Measurements from ENCODE around the gene WNT7A.

WNT7A gene

GRCh38 chr3:13770170-13771169 is 109.4 kb downstream of the WNT7A start:
- Histone ChIP-seq H3K9me3 (ENCODE audit: control insufficient read depth in 5 of 5, low read length in 5 of 5) (peaks cover 0 to 8% (median 2%) of the 10 kb centered on the region in 5 donors), H3K9ac (ENCODE audit: low read length in 5 of 5) (no peak overlapping the region), H3K36me3 (ENCODE audit: control insufficient read depth in 5 of 5, insufficient read depth in 5 of 5, low read length in 5 of 5) (no peaks in the 10 kb centered on the region), H3K27me3 (ENCODE audit: control insufficient read depth in 5 of 5, insufficient read depth in 4 of 5, low read length in 5 of 5) (peaks cover 0 to 15% (median 12%) of the 10 kb centered on the region in 5 donors), H3K27ac (ENCODE audit: low read depth, low read length) (no peak overlapping the region), H3K4me1 (ENCODE audit: control insufficient read depth in 5 of 5, insufficient read depth in 5 of 5, low read length in 5 of 5) (no peaks in the 10 kb centered on the region), H3K4me3 (ENCODE audit: low read depth in 1 of 5, low read length in 5 of 5) (no peak overlapping the region)

DNA sequence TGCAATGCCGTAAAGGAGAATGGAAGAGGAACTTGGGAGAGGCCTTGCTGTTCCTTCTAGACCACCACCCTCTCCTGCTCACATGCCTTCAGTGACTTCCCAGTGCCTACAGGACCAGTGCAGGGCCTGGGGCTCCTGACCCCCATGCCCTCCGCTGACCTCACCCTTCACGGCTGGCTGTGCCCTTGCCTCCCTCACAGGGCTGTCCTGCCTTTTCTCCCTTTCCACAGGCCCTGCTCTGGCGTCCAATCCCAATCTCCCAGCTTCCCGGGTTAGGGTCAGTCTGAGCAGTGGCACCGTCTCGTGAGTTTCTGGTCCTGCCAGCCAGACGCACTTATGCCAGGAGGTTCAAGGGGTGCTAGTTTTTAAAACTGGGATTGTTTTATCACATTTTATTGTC is 110.4 kb downstream of the WNT7A start:
- no peaks in the 10 kb centered on the region for H3K36me3 ChIP-seq (ENCODE audit: control insufficient read depth in 5 of 5, insufficient read depth in 5 of 5, low read length in 5 of 5)
- H3K27ac ChIP-seq (ENCODE audit: low read depth, low read length), result no peak overlapping the region
- peaks cover 0 to 15% (median 10%) of the 10 kb centered on the region in 5 donors for H3K27me3 ChIP-seq (ENCODE audit: control insufficient read depth in 5 of 5, insufficient read depth in 4 of 5, low read length in 5 of 5)
- peaks cover 0 to 8% (median 2%) of the 10 kb centered on the region in 5 donors for H3K9me3 ChIP-seq (ENCODE audit: control insufficient read depth in 5 of 5, low read length in 5 of 5)
- H3K4me3 ChIP-seq (ENCODE audit: low read depth in 1 of 5, low read length in 5 of 5), result no peak overlapping the region
- H3K4me1 ChIP-seq (ENCODE audit: control insufficient read depth in 5 of 5, insufficient read depth in 5 of 5, low read length in 5 of 5), result no peaks in the 10 kb centered on the region
- H3K9ac ChIP-seq (ENCODE audit: low read length in 5 of 5), result no peak overlapping the region

DNA sequence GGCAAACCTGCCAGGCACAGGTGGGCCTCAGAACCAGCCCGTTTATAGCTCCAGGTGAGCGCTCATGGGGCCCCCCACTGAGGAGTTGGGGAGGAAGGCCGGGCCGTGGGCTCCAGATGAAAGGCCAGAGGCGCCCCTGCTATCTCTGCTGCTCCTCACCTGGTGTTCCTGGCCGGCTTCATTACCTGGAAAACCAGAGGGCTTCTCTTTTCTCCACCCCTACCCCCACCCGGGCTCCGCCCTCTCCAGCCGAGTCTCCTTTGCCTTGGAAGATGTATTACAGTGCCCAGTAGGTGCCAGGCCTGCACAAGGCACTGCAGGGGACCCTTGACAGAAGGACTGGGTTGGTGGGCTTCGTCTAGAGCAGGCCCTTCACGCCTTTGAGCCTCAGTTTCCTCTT is 111.4 kb downstream of the WNT7A start:
- H3K4me3 ChIP-seq (ENCODE audit: low read depth in 1 of 5, low read length in 5 of 5), result no peak overlapping the region
- peaks cover 0 to 8% (median 2%) of the 10 kb centered on the region in 5 donors for H3K9me3 ChIP-seq (ENCODE audit: control insufficient read depth in 5 of 5, low read length in 5 of 5)
- H3K36me3 ChIP-seq (ENCODE audit: control insufficient read depth in 5 of 5, insufficient read depth in 5 of 5, low read length in 5 of 5), result no peaks in the 10 kb centered on the region

GRCh38 chr3:13767896-13768295 is 112.0 kb downstream of the WNT7A start:
- Histone ChIP-seq H3K27me3 (ENCODE audit: control insufficient read depth in 5 of 5, insufficient read depth in 4 of 5, low read length in 5 of 5) (peaks cover 0 to 9% (median 5%) of the 10 kb centered on the region in 5 donors), H3K4me3 (ENCODE audit: low read depth in 1 of 5, low read length in 5 of 5) (no peak overlapping the region), H3K36me3 (ENCODE audit: control insufficient read depth in 5 of 5, insufficient read depth in 5 of 5, low read length in 5 of 5) (no peaks in the 10 kb centered on the region), H3K9ac (ENCODE audit: low read length in 5 of 5) (no peak overlapping the region), H3K27ac (ENCODE audit: low read depth, low read length) (no peak overlapping the region), H3K4me1 (ENCODE audit: control insufficient read depth in 5 of 5, insufficient read depth in 5 of 5, low read length in 5 of 5) (no peaks in the 10 kb centered on the region), H3K9me3 (ENCODE audit: control insufficient read depth in 5 of 5, low read length in 5 of 5) (peaks cover 0 to 10% (median 5%) of the 10 kb centered on the region in 5 donors)

More for the DNA sequence above, 111.4 kb downstream of the WNT7A start:
- peaks cover 0 to 11% (median 6%) of the 10 kb centered on the region in 5 donors for H3K27me3 ChIP-seq (ENCODE audit: control insufficient read depth in 5 of 5, insufficient read depth in 4 of 5, low read length in 5 of 5)
- H3K9ac ChIP-seq (ENCODE audit: low read length in 5 of 5), result no peak overlapping the region
- no peak overlapping the region for H3K27ac ChIP-seq (ENCODE audit: low read depth, low read length)
- no peaks in the 10 kb centered on the region for H3K4me1 ChIP-seq (ENCODE audit: control insufficient read depth in 5 of 5, insufficient read depth in 5 of 5, low read length in 5 of 5)

- Histone ChIP-seq H3K4me3 (ENCODE audit: low read depth in 1 of 5, low read length in 5 of 5) (no peak overlapping the region), H3K27me3 (ENCODE audit: control insufficient read depth in 5 of 5, insufficient read depth in 4 of 5, low read length in 5 of 5) (peaks cover 0 to 4% (median 0%) of the 10 kb centered on the region in 5 donors), H3K36me3 (ENCODE audit: control insufficient read depth in 5 of 5, insufficient read depth in 5 of 5, low read length in 5 of 5) (no peaks in the 10 kb centered on the region), H3K27ac (ENCODE audit: low read depth, low read length) (no peak overlapping the region), H3K9ac (ENCODE audit: low read length in 5 of 5) (no peak overlapping the region), H3K4me1 (ENCODE audit: control insufficient read depth in 5 of 5, insufficient read depth in 5 of 5, low read length in 5 of 5) (no peaks in the 10 kb centered on the region), H3K9me3 (ENCODE audit: control insufficient read depth in 5 of 5, low read length in 5 of 5) (peaks cover 0 to 15% (median 6%) of the 10 kb centered on the region in 5 donors)
Measured at GRCh38 chr3:13767030-13767429, 112.8 kb downstream of the WNT7A start.
